ENCODE results near the gene POLR2B.

DNA sequence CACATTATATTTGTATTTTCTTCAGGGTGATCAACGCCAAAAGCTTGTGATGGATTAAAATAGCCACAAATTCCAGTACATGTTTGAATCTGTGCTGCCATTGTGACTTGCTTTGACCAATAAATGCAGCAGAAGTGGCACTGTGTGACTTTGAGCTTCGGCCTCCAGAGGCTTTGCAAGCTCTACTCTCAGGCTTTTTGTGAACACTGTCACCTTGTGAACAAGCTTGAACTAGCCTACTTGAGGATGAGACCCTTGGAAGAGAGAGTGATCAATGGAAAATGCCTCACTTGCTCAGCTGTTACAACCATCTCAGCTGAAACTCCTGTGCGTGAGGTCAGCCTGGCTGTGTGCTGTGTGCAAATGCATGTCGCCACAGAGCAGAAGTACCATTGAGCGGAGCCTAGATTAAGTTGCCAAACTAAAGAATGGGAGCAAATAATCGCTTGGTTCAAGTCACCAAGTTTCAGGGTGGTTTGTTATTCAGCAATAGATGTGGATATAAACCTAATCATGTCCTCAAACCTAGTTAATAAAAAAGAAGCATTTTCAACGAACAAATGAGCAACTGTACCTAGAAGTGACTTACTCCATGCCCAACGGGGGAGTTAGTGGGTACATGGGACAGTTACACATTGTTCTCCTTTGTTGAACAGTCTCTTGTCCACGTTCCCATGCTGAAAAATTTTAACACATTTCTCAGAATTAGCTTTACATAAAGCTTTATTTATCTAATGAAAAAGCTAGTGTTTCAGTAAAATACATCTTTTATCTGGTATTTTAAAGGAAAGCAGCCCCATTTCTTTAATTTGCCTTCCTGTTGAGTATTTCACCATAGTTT is 24.8 kb upstream of the POLR2B start:
- TF ChIP-seq, protein P1, sequence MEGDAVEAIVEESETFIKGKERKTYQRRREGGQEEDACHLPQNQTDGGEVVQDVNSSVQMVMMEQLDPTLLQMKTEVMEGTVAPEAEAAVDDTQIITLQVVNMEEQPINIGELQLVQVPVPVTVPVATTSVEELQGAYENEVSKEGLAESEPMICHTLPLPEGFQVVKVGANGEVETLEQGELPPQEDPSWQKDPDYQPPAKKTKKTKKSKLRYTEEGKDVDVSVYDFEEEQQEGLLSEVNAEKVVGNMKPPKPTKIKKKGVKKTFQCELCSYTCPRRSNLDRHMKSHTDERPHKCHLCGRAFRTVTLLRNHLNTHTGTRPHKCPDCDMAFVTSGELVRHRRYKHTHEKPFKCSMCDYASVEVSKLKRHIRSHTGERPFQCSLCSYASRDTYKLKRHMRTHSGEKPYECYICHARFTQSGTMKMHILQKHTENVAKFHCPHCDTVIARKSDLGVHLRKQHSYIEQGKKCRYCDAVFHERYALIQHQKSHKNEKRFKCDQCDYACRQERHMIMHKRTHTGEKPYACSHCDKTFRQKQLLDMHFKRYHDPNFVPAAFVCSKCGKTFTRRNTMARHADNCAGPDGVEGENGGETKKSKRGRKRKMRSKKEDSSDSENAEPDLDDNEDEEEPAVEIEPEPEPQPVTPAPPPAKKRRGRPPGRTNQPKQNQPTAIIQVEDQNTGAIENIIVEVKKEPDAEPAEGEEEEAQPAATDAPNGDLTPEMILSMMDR (conservative IDR thresholded peaks at IDR 0.05) = no peak
- TF ChIP-seq EZH2 (IDR thresholded peaks at IDR 0.05; ENCODE audit: low read depth) = no peak

All from PC-9 (cell line).